ENCODE measurements around the gene TIFAB. TPM values are rescaled to one million over a fixed set of nuclear protein-coding genes. Genes with fewer than 3 reads are reported as not detected.

TIFAB gene
- total RNA-seq, 1 donor from 2014 or later, result not detected

DNA sequence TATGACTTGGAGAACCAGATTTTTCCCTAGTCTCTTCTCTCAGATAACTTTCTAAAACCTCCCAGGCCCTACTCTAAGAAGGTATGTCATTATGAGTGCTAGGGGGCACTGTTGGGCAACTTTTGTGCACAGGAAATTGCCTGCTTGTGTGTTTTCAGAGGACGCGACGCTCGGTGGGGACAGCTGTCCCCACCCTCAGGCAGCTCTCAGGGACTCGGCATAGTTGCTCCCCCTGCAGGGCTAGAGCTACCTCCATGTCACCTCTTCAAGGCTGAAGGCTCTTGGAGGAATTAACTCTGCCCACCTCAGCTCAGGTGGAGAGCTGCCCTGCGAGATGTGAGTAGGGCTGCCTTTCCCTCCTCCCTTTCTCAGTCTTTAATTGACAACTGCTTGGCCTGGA, 10.2 kb upstream of the TIFAB start:
- no peak overlapping the region for H3K27ac ChIP-seq (ENCODE audit: low read depth, low read length)
- peaks cover 9% of the 10 kb centered on the region for H3K4me1 ChIP-seq (ENCODE audit: insufficient read depth, low read length)
- H3K4me2 ChIP-seq (ENCODE audit: low read length), result no peak overlapping the region
- peaks cover 50% of the 10 kb centered on the region for H3K27me3 ChIP-seq (ENCODE audit: insufficient read depth, low read length)
- H3K36me3 Mint-ChIP-seq (ENCODE audit: low read depth, unreplicated experiment), result no peaks in the 10 kb centered on the region
- no peaks in the 10 kb centered on the region for H3K9me3 Mint-ChIP-seq (ENCODE audit: unreplicated experiment)
- no peaks in the 10 kb centered on the region for H3K36me3 ChIP-seq (ENCODE audit: insufficient read depth, low read length)
- no peaks in the 10 kb centered on the region for H3K79me2 ChIP-seq (ENCODE audit: insufficient read depth, low read length)
- H3K9me3 ChIP-seq (ENCODE audit: insufficient read depth, low read depth, low read length), result no peaks in the 10 kb centered on the region
- no peaks in the 10 kb centered on the region for H4K20me1 ChIP-seq (ENCODE audit: insufficient read depth, low read length)
- no peak overlapping the region for H3K27ac Mint-ChIP-seq (ENCODE audit: unreplicated experiment)
- TF ChIP-seq, protein P1, sequence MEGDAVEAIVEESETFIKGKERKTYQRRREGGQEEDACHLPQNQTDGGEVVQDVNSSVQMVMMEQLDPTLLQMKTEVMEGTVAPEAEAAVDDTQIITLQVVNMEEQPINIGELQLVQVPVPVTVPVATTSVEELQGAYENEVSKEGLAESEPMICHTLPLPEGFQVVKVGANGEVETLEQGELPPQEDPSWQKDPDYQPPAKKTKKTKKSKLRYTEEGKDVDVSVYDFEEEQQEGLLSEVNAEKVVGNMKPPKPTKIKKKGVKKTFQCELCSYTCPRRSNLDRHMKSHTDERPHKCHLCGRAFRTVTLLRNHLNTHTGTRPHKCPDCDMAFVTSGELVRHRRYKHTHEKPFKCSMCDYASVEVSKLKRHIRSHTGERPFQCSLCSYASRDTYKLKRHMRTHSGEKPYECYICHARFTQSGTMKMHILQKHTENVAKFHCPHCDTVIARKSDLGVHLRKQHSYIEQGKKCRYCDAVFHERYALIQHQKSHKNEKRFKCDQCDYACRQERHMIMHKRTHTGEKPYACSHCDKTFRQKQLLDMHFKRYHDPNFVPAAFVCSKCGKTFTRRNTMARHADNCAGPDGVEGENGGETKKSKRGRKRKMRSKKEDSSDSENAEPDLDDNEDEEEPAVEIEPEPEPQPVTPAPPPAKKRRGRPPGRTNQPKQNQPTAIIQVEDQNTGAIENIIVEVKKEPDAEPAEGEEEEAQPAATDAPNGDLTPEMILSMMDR (IDR thresholded peaks at IDR 0.05; ENCODE audit: insufficient read depth, low read depth, low read length), result peak; percentile 54
- no peak for TF ChIP-seq EZH2 (IDR thresholded peaks at IDR 0.05; ENCODE audit: insufficient read depth, low read length)
- H3K4me3 ChIP-seq (ENCODE audit: insufficient read depth, low read depth, low read length), result no peak overlapping the region
- H3K4me3 Mint-ChIP-seq (ENCODE audit: unreplicated experiment), result no peak overlapping the region
- peaks cover 91% of the 10 kb centered on the region for H3K27me3 Mint-ChIP-seq (ENCODE audit: low read depth, unreplicated experiment)
- no peak overlapping the region for H3K9ac ChIP-seq (ENCODE audit: low read length)
- FAIRE-seq (no peak), DNase-seq (ENCODE audit: low read depth) (peak; percentile 14)
- H3K4me1 Mint-ChIP-seq (ENCODE audit: low read depth, unreplicated experiment), result peaks cover 5% of the 10 kb centered on the region
- no peak overlapping the region for H2AFZ ChIP-seq (ENCODE audit: low read depth, low read length)

GRCh38 chr5:135461481-135462151, 9.5 kb upstream of the TIFAB start:
- Histone ChIP-seq H3K4me3 (ENCODE audit: insufficient read depth, low read depth, low read length) (no peak overlapping the region), H3K4me1 (ENCODE audit: insufficient read depth, low read length) (peaks cover 11% of the 10 kb centered on the region), H3K27me3 (ENCODE audit: insufficient read depth, low read length) (peaks cover 44% of the 10 kb centered on the region), H3K4me2 (ENCODE audit: low read length) (no peak overlapping the region), H4K20me1 (ENCODE audit: insufficient read depth, low read length) (no peaks in the 10 kb centered on the region), H2AFZ (ENCODE audit: low read depth, low read length) (no peak overlapping the region), H3K9me3 (ENCODE audit: insufficient read depth, low read depth, low read length) (no peaks in the 10 kb centered on the region), H3K27ac (ENCODE audit: low read depth, low read length) (no peak overlapping the region), H3K36me3 (ENCODE audit: insufficient read depth, low read length) (no peaks in the 10 kb centered on the region), H3K79me2 (ENCODE audit: insufficient read depth, low read length) (no peaks in the 10 kb centered on the region), H3K9ac (ENCODE audit: low read length) (no peak overlapping the region)
- H3K9me3 Mint-ChIP-seq (ENCODE audit: unreplicated experiment), result no peaks in the 10 kb centered on the region
- DNase-seq (ENCODE audit: low read depth), result no peak
- no peak for TF ChIP-seq EZH2 (IDR thresholded peaks at IDR 0.05; ENCODE audit: insufficient read depth, low read length)
- TF ChIP-seq, protein P1 (IDR thresholded peaks at IDR 0.05; ENCODE audit: insufficient read depth, low read depth, low read length), result no peak
- H3K4me1 Mint-ChIP-seq (ENCODE audit: low read depth, unreplicated experiment), result peaks cover 4% of the 10 kb centered on the region
- H3K27me3 Mint-ChIP-seq (ENCODE audit: low read depth, unreplicated experiment), result peaks cover 88% of the 10 kb centered on the region
- no peak for FAIRE-seq
- no peak overlapping the region for H3K27ac Mint-ChIP-seq (ENCODE audit: unreplicated experiment)
- H3K4me3 Mint-ChIP-seq (ENCODE audit: unreplicated experiment), result no peak overlapping the region
- no peaks in the 10 kb centered on the region for H3K36me3 Mint-ChIP-seq (ENCODE audit: low read depth, unreplicated experiment)

Measured in astrocyte (in vitro differentiated cells and primary cell).